HEK293 (cell line): Measurements from ENCODE around the gene MRPS31.

Source experiments
- CTCF ChIP-seq: fragments of 450-650 bp; formaldehyde crosslinking; IDR thresholded peaks from 2 replicates; pipeline ENCODE4 v1.5.1; 2016; ENCODE audit warnings: missing biosample characterization, missing genetic modification characterization
- HOXA7 ChIP-seq: sonication (generic); formaldehyde crosslinking; IDR thresholded peaks from 2 replicates; pipeline ENCODE4 v1.8.1; 2022; ENCODE audit warnings: missing genetic modification reagents, borderline replicate concordance
- ZNF133 ChIP-seq: fragments of 450-650 bp; formaldehyde crosslinking; IDR thresholded peaks from 2 replicates; pipeline ENCODE4 v1.5.1; 2016; ENCODE audit warnings: missing biosample characterization, missing genetic modification characterization

DNA sequence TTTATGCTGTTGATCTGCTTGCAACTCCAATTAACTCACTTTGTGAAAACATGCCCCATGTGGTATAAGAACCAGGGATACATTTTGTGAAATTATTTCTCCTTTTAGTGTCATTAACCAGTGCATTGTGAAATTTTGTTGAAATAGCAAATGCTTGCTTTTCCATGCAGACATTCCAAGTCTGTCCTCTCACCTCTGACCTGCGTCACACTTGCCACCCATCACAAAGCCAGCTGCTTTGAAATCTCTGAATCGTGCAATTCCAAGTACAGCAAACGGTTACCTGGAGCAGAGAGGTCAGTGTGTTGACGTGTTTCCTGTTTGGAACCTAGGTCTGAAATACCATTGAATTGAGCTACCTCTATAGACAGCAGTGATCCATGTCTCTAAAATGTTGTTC lies 13.6 kb upstream of the MRPS31 start:
- TF ChIP-seq CTCF (tag by site-specific recombination) (no peak), HOXA7 (CRISPR knock-in tag) (no peak), ZNF133 (tag by site-specific recombination) (no peak)
